GM12878 (cell line): ENCODE data around the gene SUGP2. TPM values are rescaled to one million over a fixed set of nuclear protein-coding genes. Genes with fewer than 3 reads are reported as not detected.

Source experiments
- ATAC-seq: fragments of 200-7000 bp; cut with Tn5 transposase; 3 replicates; pipeline ENCODE4 v1.9.1; 2020; ENCODE audit warnings: mild to moderate bottlenecking, moderate library complexity
- BruUV-seq: library from RNA; stranded (reverse); fragments of 400-500 nt; replicated peaks from 2 replicates; lab custom pipeline; 2021; lab: Mats Ljungman, UMichigan
- CTCF ChIA-PET: fragments of 300-600 bp; sonication (Branson Sonifier 250); formaldehyde crosslinking; extraction: SDS; loops from one replicate; lab custom pipeline; 2021; ENCODE audit warnings: inconsistent platforms; lab: Yijun Ruan, JAX
- POLR2A ChIA-PET: fragments of 350-600 bp; formaldehyde crosslinking; extraction: SDS; loops from one replicate; lab custom pipeline; 2021; ENCODE audit warnings: inconsistent platforms; lab: Charles Lee
- RAD21 ChIA-PET: fragments of 300-600 bp; sonication (Branson Sonifier 250); formaldehyde crosslinking; loops from one replicate; lab custom pipeline; 2023; ENCODE audit warnings: antibody characterized with exemption; ENCODE audit not compliant: unreplicated experiment; lab: Charles Lee
- SMC1A ChIA-PET: fragments of 300-600 bp; sonication (Branson Sonifier 250); formaldehyde crosslinking; loops from one replicate; lab custom pipeline; 2023; ENCODE audit not compliant: unreplicated experiment, uncharacterized antibody; lab: Charles Lee
- DNase-seq: peaks from one replicate; pipeline ENCODE4 v3.0.0-alpha.2; 2011; ENCODE audit warnings: low read depth, low spot score
- FAIRE-seq: peaks from 3 replicates; lab custom pipeline; 2011; peaks lifted over from hg19 to GRCh38; lab: Jason Lieb, UNC
- H2AFZ ChIP-seq: 2 replicates; pipeline ENCODE4 v1.6.0; 2011; ENCODE audit warnings: low read depth, low read length, control low read depth; ENCODE audit not compliant: control insufficient read depth
- H3K27ac ChIP-seq: 2 replicates; pipeline ENCODE4 v1.5.1; 2011; ENCODE audit warnings: control low read depth; ENCODE audit not compliant: control insufficient read depth, insufficient read depth
- H3K27me3 ChIP-seq, 2 experiments: replicated peaks in 1 of 2; 2 replicates each; pipeline versions ENCODE4 v1.6.0 to v1.6.1; 2011; ENCODE audit warnings: low read length in 1 of 2; ENCODE audit not compliant: control insufficient read depth in 2 of 2, insufficient read depth in 2 of 2
- H3K36me3 ChIP-seq, 2 experiments: 2 replicates each; pipeline ENCODE4 v1.5.1; 2011; ENCODE audit warnings: low read length in 1 of 2; ENCODE audit not compliant: control insufficient read depth in 2 of 2, insufficient read depth in 2 of 2
- H3K4me1 ChIP-seq: 2 replicates; pipeline ENCODE4 v1.6.1; 2011; ENCODE audit warnings: mild to moderate bottlenecking, low read length, moderate library complexity, mixed read lengths; ENCODE audit not compliant: control insufficient read depth, insufficient read depth
- H3K4me2 ChIP-seq: 2 replicates; pipeline ENCODE4 v1.6.0; 2011; ENCODE audit warnings: control low read depth; ENCODE audit not compliant: control insufficient read depth, insufficient read depth
- H3K4me3 ChIP-seq: fragments of 200-600 bp; sonication (generic); 2 replicates; pipeline ENCODE4 v1.5.1; 2016
- H3K79me2 ChIP-seq: 2 replicates; pipeline ENCODE4 v1.6.0; 2011; ENCODE audit warnings: low read length; ENCODE audit not compliant: control insufficient read depth, insufficient read depth
- H3K9ac ChIP-seq: 2 replicates; pipeline ENCODE4 v1.8.0; 2011; ENCODE audit warnings: low read length, control low read depth, mixed read lengths; ENCODE audit not compliant: control insufficient read depth, insufficient read depth
- H3K9me3 ChIP-seq: replicated peaks from 3 replicates; pipeline ENCODE4 v1.5.1; 2011; ENCODE audit warnings: mild to moderate bottlenecking, low read length; ENCODE audit not compliant: control insufficient read depth, insufficient read depth
- H4K20me1 ChIP-seq: 2 replicates; pipeline ENCODE4 v1.6.0; 2011; ENCODE audit not compliant: control insufficient read depth, insufficient read depth
- ASH2L ChIP-seq: fragments of 300-600, 200-600 bp; sonication (generic); IDR thresholded peaks from 2 replicates; pipeline ENCODE4 v1.6.1; 2017; ENCODE audit warnings: low read depth, mild to moderate bottlenecking, borderline replicate concordance
- BHLHE40 ChIP-seq, 2 experiments: fragments of 450-650 bp in 1 of 2; IDR thresholded peaks; 2 replicates each; pipeline ENCODE4 v1.6.1; 2011 to 2017; ENCODE audit warnings: low read depth in 2 of 2, borderline replicate concordance in 1 of 2, improper control_type of control experiment in 1 of 2, low read length in 1 of 2, mild to moderate bottlenecking in 1 of 2
- CHD4 ChIP-seq: fragments of 200-600 bp; sonication (generic); IDR thresholded peaks from 2 replicates; pipeline ENCODE4 v1.6.1; 2016; ENCODE audit warnings: mild to moderate bottlenecking
- CREB1 ChIP-seq: IDR thresholded peaks from 2 replicates; pipeline ENCODE4 v1.6.1; 2012; ENCODE audit warnings: low read depth, mild to moderate bottlenecking, inconsistent platforms
- EP300 ChIP-seq, 2 experiments: fragments of 150-350 bp in 1 of 2; IDR thresholded peaks; 2 replicates each; pipeline ENCODE4 v1.6.1; 2011 to 2012; ENCODE audit warnings: low read depth in 2 of 2, low read length in 2 of 2, borderline replicate concordance in 1 of 2, improper control_type of control experiment in 1 of 2, inconsistent platforms in 1 of 2; ENCODE audit not compliant: control insufficient read depth in 1 of 2
- ETV6 ChIP-seq, 2 experiments: fragments of 450-650 bp in 1 of 2; IDR thresholded peaks in 1 of 2; conservative IDR thresholded peaks in 1 of 2; 2 replicates each; pipeline ENCODE4 v1.6.1; 2014; ENCODE audit warnings: antibody characterized with exemption in 1 of 2, borderline replicate concordance in 1 of 2, low read depth in 1 of 2, mild to moderate bottlenecking in 1 of 2, moderate library complexity in 1 of 2
- MYC ChIP-seq: IDR thresholded peaks from 2 replicates; pipeline ENCODE4 v1.6.1; 2011; ENCODE audit warnings: mild to moderate bottlenecking, low read length, moderate library complexity, inconsistent platforms; ENCODE audit not compliant: insufficient read depth, insufficient replicate concordance, insufficient read length, severe bottlenecking
- NR2F1 ChIP-seq: fragments of 450-650 bp; conservative IDR thresholded peaks from 2 replicates; pipeline ENCODE4 v1.6.1; 2017; ENCODE audit warnings: mild to moderate bottlenecking
- SMAD1 ChIP-seq: fragments of 450-650 bp; IDR thresholded peaks from 2 replicates; pipeline ENCODE4 v1.6.1; 2018; ENCODE audit warnings: mild to moderate bottlenecking, low read depth; ENCODE audit not compliant: partially characterized antibody
- SMARCA5 ChIP-seq: fragments of 450-650 bp; IDR thresholded peaks from 2 replicates; pipeline ENCODE4 v1.6.1; 2017; ENCODE audit warnings: mild to moderate bottlenecking
- ZNF384 ChIP-seq: IDR thresholded peaks from 2 replicates; pipeline ENCODE4 v1.6.1; 2012; ENCODE audit warnings: low read depth, mild to moderate bottlenecking, low read length, improper control_type of control experiment, borderline replicate concordance
- WGBS: methylation state at CpG from one replicate; pipeline ENCODE4 v1.1.6; 2016; ENCODE audit warnings: low lambda C conversion rate; ENCODE audit not compliant: insufficient replicate concordance, insufficient coverage; ENCODE audit errors: missing lambda C conversion rate; 5-methylcytosine and 5-hydroxymethylcytosine counted together
- in situ Hi-C: fragments of 300-500 bp; cut with MboI; formaldehyde crosslinking; loops from 9 replicates; pipeline ENCODE4 v1.14.3; 2018; ENCODE audit warnings: mixed read lengths
- intact Hi-C: fragments of 100-400 bp; cut with micrococcal nuclease; formaldehyde crosslinking; loops from one replicate; pipeline ENCODE4 v1.14.2; 2022; ENCODE audit not compliant: unreplicated experiment
- polyA plus RNA-seq, 11 experiments: library from polyadenylated mRNA; depleted of rRNA in 4 of 11; unstranded in 6 of 11; stranded (reverse) in 5 of 11; fragments of >200 nt; fragmentation: Nextera tagmentation in 4 of 11; fragmentation: Illumina TruSeq in 1 of 11; extraction: Ambion mirVana in 4 of 11; extraction: Trizol in 1 of 11; gene quantifications; 1 replicate in 1 of 11; 2 replicates in 10 of 11; pipeline versions ENCODE4 v1.2.1 to v1.2.3, GENCODE V29; 2011 to 2016; ENCODE audit warnings: inconsistent platforms in 2 of 11, missing spikeins in 2 of 11, low read depth in 1 of 11
- total RNA-seq, 4 experiments: library from RNA; depleted of rRNA in 3 of 4; stranded (reverse); fragments of >200 nt in 3 of 4; fragmentation: Illumina TruSeq in 1 of 4; extraction: Trizol in 1 of 4; gene quantifications; 2 replicates each; pipeline versions ENCODE4 v1.2.1 to v1.2.3, GENCODE V29; 2013 to 2021
- TF ChIP-seq, protein P1 (sequence below): fragments of 450-650 bp; IDR thresholded peaks from 2 replicates; pipeline ENCODE4 v1.6.1; 2016; ENCODE audit warnings: mild to moderate bottlenecking
- TF ChIP-seq, protein P2 (sequence below), 3 experiments: IDR thresholded peaks in 2 of 3; conservative IDR thresholded peaks in 1 of 3; 2 replicates each; pipeline ENCODE4 v1.5.1; 2011; ENCODE audit warnings: low read depth in 3 of 3, low read length in 3 of 3, mild to moderate bottlenecking in 3 of 3, control low read depth in 2 of 3, moderate library complexity in 2 of 3, inconsistent platforms in 1 of 3, mixed read lengths in 1 of 3; ENCODE audit not compliant: control insufficient read depth in 2 of 3, insufficient read depth in 1 of 3; ENCODE audit errors: extremely low read depth in 1 of 3
- TF ChIP-seq, protein P3 (sequence below): IDR thresholded peaks from 2 replicates; pipeline ENCODE4 v1.6.1; 2012; ENCODE audit warnings: mild to moderate bottlenecking, low read depth, low read length

Gene SUGP2
- total and polyA plus RNA-seq, 10 of the 15 experiments (the other 5 are each of a cell fraction or from before 2014, with no cell fraction given): 15.0 to 120 (median 57.2) TPM

DNA sequence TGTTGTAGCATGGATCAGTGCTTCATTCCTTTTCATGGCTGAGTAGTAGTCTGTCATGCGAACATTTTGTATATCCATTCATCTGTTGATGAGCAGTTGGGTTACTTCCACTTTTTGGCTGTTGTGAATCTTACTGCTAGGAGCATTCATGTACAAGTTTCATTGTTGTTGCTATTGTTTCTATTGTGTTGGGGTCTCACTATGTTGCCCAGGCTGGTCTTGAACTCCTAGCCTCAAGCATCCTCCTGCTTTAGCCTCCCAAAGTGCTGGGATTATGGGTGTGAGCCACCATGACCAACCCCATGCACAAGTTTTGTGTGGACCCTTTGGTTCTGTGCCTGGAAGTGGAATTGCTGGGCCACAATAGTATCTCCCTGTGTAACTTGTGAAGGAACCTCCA lies 46.3 kb upstream of the SUGP2 start:
- 41% methylated on average over 1 of the region's 1 CpG for WGBS
- H3K79me2 ChIP-seq: no peaks in the 10 kb centered on the region
- ChIA-PET RAD21 (no interaction called here), CTCF (no interaction called here), POLR2A (no interaction called here), SMC1A (no interaction called here)
- 0 out of 2 replicates have a peak, but pooled peaks cover 3% of the 10 kb centered on the region for H4K20me1 ChIP-seq
- no TSS peak for BruUV-seq
- DNase-seq (no peak), ATAC-seq (no peak), FAIRE-seq (no peak)
- intact Hi-C loops: no loop called here
- in situ Hi-C loops: no loop called here
- no peak overlapping the region for H3K27ac ChIP-seq
- no peak overlapping the region for H3K9ac ChIP-seq
- no peaks in the 10 kb centered on the region for H3K27me3 ChIP-seq
- no peak overlapping the region for H3K4me3 ChIP-seq
- H3K36me3 ChIP-seq: no peaks in the 10 kb centered on the region; a peak in 2 of 4 replicates
- H2AFZ ChIP-seq: no peak overlapping the region
- no peaks in the 10 kb centered on the region for H3K9me3 ChIP-seq
- no peak overlapping the region for H3K4me2 ChIP-seq
- no peaks in the 10 kb centered on the region for H3K4me1 ChIP-seq
- TF ChIP-seq, protein P1, sequence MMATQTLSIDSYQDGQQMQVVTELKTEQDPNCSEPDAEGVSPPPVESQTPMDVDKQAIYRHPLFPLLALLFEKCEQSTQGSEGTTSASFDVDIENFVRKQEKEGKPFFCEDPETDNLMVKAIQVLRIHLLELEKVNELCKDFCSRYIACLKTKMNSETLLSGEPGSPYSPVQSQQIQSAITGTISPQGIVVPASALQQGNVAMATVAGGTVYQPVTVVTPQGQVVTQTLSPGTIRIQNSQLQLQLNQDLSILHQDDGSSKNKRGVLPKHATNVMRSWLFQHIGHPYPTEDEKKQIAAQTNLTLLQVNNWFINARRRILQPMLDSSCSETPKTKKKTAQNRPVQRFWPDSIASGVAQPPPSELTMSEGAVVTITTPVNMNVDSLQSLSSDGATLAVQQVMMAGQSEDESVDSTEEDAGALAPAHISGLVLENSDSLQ: no peak
- TF ChIP-seq SMARCA5 (no peak), BHLHE40 (IDR thresholded peaks at IDR 0.05; ENCODE audit: borderline replicate concordance in 1 of 2, low read depth in 2 of 2, low read length in 1 of 2) (no peak), CHD4 (no peak), SMAD1 (no peak), NR2F1 (no peak), EP300 (IDR thresholded peaks at IDR 0.05; ENCODE audit: borderline replicate concordance in 1 of 2, control insufficient read depth in 1 of 2, low read depth in 2 of 2, low read length in 2 of 2) (no peak), ASH2L (no peak), ZNF384 (no peak), ETV6 (conservative IDR thresholded peaks at IDR 0.05 in 1 of 2, IDR thresholded peaks at IDR 0.05 in 1 of 2; ENCODE audit: borderline replicate concordance in 1 of 2, low read depth in 1 of 2) (no peak), CREB1 (no peak), MYC (no peak)
- TF ChIP-seq, protein P2, sequence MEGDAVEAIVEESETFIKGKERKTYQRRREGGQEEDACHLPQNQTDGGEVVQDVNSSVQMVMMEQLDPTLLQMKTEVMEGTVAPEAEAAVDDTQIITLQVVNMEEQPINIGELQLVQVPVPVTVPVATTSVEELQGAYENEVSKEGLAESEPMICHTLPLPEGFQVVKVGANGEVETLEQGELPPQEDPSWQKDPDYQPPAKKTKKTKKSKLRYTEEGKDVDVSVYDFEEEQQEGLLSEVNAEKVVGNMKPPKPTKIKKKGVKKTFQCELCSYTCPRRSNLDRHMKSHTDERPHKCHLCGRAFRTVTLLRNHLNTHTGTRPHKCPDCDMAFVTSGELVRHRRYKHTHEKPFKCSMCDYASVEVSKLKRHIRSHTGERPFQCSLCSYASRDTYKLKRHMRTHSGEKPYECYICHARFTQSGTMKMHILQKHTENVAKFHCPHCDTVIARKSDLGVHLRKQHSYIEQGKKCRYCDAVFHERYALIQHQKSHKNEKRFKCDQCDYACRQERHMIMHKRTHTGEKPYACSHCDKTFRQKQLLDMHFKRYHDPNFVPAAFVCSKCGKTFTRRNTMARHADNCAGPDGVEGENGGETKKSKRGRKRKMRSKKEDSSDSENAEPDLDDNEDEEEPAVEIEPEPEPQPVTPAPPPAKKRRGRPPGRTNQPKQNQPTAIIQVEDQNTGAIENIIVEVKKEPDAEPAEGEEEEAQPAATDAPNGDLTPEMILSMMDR (IDR thresholded peaks at IDR 0.05 in 2 of 3, conservative IDR thresholded peaks at IDR 0.05 in 1 of 3; ENCODE audit: control insufficient read depth in 2 of 3, extremely low read depth in 1 of 3, insufficient read depth in 1 of 3, low read depth in 3 of 3, low read length in 3 of 3): no peak
- TF ChIP-seq, protein P3, sequence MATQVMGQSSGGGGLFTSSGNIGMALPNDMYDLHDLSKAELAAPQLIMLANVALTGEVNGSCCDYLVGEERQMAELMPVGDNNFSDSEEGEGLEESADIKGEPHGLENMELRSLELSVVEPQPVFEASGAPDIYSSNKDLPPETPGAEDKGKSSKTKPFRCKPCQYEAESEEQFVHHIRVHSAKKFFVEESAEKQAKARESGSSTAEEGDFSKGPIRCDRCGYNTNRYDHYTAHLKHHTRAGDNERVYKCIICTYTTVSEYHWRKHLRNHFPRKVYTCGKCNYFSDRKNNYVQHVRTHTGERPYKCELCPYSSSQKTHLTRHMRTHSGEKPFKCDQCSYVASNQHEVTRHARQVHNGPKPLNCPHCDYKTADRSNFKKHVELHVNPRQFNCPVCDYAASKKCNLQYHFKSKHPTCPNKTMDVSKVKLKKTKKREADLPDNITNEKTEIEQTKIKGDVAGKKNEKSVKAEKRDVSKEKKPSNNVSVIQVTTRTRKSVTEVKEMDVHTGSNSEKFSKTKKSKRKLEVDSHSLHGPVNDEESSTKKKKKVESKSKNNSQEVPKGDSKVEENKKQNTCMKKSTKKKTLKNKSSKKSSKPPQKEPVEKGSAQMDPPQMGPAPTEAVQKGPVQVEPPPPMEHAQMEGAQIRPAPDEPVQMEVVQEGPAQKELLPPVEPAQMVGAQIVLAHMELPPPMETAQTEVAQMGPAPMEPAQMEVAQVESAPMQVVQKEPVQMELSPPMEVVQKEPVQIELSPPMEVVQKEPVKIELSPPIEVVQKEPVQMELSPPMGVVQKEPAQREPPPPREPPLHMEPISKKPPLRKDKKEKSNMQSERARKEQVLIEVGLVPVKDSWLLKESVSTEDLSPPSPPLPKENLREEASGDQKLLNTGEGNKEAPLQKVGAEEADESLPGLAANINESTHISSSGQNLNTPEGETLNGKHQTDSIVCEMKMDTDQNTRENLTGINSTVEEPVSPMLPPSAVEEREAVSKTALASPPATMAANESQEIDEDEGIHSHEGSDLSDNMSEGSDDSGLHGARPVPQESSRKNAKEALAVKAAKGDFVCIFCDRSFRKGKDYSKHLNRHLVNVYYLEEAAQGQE: no peak
